NOMO-1 treated with DMSO at 0.1 percent for 48 hours (cell line): ENCODE data around the gene AREL1.

Source experiments
- DNase-seq: peaks from one replicate; lab custom pipeline; 2025; ENCODE audit not compliant: unreplicated experiment; lab: John Stamatoyannopoulos, UW

The AREL1 gene

DNA sequence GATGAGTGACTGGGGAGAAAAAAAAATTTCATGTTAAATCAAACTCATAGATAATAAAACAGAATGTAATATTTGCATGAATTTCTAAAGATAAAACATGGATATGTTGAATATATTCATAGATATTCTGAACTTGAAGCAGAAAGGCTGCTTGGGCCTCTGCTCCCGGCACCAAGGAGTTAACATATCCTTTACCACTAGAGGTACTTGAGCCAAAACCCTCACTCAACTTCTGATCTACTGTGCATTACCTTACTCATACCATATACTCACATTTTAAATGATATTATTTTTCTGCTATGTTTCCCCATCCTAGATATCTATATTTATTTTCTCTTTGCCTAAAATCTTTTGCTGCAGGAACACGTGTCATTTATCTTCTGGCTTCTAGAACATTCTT lies 14.9 kb downstream of the AREL1 start:
- DNase-seq, result no peak

DNA sequence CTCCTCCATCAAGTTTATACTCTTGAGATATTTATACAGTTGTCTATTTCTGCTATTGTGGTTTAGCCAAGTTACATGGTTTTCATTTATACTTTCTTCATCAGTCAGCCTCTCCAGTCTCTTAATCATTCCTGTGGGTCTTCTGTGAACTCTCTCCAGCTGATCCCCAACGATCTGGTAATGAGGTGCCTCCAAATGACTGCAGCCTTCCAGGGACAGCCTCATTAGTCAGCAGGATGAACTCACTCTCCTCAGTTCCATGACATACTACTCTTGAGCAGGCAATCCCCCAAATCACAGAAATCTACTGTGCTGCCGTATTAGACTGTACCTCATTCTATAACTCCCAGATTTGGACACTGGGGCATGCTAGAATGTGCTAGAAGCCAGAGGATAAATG lies 15.3 kb downstream of the AREL1 start:
- DNase-seq, result no peak

DNA sequence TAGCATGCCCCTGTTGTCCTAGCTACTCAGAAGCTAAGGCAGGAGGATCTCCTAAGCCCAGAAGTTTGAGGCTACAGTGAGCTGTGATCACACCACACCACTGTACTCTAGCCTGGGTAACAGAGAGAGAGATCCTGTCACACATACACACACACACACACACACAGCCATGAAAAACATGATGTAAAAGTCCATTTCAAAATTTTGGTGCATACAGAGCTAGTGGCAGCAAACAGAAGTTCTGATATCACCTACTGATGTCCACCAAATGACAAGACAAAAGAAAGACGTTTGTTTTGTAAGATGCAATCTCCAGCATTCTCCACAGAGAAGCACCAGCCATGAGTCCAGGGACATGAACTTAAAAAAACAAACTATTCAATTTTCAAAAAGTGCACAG lies 15.9 kb downstream of the AREL1 start:
- DNase-seq, result no peak

DNA sequence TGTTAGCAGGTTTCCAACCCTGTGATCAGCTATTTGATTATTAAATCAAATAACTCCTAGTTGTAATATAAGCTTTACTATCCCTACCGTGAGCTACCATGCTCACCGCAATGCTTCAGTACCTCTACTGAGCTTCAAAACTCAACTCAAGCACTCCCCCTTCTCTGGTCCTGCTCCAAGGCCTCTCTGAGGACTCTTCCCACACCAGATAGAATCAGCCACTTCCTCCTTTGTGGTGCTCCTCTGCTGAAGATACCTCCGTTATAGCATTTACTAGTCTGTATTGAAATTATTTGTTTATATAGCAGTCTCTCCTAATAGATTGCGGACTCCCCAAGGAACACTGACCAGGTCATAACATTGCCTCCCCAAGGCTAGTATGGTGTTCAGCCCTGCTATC lies 17.5 kb downstream of the AREL1 start:
- no peak for DNase-seq

DNA sequence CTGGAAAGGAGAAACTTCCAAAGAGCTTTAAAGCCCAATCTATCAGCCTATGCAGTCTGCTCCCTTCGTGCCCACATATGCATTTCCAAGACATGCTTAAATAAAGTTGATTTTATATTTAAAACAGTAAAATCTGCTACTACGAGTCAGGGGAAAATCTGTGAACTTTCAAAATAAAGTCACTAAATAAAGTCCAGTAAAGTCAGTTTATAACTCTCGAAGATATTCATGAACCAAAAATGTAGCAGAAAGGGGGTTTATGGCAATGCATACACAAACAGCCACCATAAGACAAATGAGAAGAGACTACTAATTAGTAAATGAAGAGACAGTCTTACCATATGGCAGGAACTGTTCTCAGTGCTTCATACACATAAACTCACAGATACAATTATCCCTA lies 19.7 kb downstream of the AREL1 start:
- DNase-seq, result no peak

DNA sequence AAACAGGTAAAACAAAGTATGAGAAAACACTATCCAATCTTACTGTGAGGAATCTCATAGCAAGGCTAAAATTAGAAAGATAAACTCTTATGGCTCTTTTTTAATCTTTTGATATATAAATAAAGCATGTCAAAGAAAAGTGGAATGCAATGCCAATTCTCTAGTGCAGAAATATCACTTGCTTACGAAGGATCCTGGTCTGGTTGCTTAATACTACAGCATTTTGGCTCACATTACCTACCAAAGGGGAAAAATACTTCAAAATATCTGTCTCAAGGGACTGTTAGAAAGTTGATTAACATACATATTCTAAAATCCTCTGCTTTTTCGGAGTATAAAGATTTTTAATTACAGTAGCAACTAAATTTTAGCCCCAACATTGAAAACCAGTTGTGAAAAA lies 21.4 kb downstream of the AREL1 start:
- DNase-seq, result no peak

DNA sequence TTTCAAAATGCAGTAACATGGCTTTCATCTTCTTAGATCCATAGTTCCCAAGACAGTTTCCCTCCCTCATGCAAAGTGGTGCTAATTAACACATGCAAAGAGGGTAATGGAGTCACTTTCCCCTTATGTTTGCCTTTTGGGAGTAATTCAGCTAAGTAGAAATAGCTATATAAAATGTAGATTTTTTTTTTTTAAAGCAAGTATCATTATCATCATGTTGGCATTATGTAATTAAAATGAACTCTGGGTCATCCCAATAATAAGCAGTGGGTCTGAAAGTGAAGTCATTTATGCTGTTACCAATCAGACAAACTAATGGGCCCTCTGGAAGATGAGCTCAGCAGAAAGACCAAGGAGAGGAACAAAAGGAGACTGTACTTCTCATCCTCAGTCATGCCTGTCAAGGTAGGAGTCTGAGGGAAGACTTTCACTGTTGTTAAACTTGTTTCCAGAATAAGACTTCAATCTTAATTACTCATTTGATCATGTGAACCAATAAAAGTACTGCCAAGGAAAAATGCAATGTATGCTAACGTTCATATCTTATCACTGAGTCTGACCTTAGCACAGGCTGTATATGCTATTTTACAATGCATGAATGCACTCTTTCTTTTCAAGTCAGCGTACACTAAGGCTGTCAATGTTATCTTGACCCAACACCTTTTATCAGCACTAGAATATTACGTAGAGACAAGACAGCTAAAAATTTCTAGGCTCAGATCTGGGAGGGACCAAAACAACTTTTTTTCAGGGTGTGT lies 26.8 kb downstream of the AREL1 start:
- no peak for DNase-seq

DNA sequence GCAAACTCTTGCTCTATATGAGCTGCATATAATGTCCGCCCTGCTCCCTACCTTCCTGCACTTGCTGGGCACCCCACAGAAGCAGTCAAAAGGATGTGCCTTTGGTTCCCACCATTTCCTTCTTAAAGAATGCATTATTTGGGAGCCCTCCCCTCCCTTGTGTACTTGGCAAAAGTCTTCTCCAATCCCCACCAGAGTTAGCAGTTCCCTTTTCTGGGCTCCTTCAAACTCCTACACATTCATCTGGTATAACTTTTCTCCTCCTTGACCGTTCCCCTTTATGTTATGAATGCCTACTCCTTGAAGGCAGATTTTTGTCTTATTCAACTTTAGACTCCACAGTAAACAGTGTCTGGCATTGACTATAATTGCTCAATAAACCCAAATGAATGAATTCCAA lies 27.8 kb downstream of the AREL1 start:
- peak; percentile 26 for DNase-seq

DNA sequence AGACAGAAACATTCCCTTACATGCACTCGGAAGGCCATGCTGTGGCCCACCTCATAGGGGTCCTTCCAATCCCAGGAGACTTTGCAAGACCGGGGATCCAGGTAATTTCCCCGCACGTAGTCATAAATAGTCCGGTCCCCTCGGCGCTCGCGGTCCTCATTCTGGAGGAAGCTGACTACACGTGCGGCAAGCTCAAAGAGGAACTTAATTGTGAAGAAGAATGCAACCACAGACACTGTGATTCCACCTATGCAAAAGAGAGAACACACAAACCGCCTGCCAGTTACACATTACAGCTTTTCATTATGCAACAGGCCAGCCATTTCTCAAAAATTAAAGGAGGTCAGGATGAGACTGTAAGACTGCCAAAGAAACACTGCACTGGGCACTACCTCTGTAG lies 28.4 kb downstream of the AREL1 start:
- DNase-seq, result peak; percentile 89

DNA sequence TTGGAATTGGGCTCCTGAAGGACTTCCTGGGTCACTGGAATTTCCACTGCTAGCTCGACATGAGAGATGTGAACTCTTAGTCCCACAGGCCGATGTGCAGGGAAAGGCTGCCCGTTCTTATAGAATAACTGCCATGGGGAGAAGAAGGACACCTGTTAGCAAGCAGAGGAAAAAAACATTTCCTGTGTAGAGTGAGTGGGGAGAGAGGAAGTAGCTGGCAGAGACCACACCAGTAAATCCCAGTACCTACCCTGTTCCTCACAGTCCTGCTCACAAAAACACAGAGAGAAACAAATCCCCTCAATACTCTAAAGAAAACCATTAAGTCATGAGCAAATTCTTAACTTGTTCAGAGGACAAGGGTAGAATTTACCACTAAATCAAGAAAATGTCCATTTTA lies 29.5 kb downstream of the AREL1 start:
- DNase-seq, result no peak

DNA sequence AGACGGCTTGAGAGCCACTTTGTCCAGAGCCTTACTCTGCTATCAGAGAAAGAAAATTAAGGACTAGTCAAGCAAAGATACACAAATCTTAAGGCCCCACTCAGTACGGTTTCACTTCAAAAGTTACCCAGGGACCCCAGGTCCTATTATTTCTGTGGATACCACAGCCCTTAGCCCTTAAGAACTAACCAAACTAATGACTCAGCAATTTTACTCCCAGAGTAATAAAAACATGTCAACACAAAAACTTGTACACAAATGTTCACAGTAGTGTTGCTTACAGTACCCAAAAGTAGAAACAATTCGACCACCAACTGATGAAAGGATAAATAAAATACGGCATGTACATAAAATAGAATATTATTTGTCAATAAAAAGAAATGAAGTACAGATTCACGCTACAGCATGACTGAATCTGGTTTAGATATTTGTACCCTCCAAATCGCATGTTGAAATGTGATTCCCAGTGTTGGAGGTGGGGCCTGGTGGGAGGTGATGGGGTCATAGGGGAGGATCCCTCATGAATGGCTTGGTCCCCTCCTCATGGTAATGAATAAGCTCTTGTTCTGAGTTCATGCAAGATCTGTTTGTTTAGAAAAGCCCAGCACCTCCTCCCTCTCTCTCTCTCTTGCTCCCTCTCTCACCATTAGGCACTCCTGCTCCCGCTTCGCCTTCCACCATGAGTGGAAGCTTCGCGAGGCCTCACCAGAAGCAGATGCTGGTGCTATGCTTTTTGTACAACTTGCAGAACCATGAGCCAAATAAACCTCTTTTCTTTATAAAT lies 30.5 kb downstream of the AREL1 start:
- DNase-seq, result no peak

DNA sequence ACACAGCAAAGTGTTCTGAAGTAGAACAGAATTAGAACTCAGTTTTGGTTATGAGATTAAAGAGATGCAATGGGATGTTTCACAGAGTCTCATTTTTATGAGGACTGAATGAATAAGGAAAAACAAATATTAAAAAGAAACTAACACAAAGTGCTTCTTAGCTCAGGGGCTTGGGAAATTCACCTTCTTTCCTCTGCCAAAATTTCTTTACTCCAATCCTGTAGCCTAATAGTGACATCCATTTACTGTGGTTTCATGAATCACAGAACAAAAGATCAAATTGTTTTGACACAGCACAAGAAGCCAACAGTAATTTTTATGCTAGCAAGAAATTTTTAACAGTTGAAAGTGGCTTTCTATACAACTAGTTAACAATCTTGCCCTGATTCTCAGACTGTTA lies 37.7 kb downstream of the AREL1 start:
- DNase-seq, result no peak

DNA sequence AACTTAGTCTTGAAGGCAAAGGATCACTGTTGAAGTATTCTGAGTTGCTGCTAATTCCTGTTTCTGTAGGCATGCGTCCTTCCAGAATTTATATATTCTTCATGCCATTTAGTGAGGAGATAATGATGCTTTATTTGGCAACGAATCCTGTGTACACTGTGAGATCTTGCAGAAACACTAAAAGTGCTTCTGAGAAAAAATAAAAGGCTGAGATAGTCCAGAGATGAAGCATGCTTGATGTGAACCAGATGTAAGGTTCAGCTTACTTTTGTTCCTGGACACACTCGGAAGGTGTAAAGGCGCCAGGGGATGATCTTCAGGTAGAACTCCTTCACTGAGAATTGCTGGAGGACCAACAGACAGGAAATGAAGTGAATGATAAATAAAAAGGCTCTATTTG lies 39.1 kb downstream of the AREL1 start:
- no peak for DNase-seq

DNA sequence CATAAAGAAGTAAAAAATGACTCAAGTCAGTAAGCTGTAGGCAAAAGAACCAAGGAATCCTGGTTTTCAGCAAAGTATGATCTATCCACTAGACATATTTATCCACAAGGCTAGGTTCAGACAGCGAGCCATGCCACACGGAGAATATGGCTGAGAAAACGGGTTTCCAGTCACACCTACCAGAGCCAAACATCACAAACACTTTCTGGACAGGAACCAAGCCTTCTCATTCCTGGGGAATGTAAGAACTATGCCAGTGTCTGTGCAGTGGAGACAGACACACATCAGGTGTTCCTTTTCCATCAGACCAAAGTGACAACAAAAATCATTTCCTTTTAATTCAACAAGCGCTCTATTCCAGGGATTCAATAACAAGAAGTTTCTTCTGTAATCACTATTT lies 41.1 kb downstream of the AREL1 start:
- no peak for DNase-seq

DNA sequence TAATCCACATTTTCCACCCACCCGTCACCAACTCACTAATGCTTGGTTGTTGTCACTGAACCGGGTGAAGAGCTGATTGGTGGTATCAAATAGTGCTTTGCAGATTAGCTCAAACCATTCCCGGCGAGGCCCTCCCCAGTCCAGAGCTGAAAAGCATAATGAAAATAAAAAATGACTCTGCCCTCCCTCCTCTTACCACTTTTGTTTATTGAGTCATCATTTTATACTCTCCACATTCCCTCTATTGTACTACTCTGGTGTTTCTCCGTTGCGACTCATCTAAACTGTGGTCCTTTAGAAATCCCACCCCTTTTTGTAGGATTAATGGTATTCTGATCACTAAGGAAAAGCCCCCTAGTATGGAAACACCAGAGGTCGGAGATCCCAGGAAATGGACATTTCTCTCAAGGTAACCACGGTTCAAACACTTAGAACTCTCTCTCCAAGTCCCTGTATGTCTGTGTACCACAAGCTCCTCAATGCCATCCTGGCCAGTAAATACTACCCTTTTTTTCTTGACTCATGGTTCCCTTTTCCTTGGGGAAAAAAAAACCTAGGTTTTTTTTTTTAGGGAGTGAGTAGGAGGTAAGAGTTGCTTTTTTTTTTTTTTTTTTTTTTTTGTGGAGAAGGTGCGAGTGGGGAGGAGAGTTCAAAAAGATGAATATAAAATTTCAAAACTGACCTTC lies 42.0 kb downstream of the AREL1 start:
- no peak for DNase-seq

DNA sequence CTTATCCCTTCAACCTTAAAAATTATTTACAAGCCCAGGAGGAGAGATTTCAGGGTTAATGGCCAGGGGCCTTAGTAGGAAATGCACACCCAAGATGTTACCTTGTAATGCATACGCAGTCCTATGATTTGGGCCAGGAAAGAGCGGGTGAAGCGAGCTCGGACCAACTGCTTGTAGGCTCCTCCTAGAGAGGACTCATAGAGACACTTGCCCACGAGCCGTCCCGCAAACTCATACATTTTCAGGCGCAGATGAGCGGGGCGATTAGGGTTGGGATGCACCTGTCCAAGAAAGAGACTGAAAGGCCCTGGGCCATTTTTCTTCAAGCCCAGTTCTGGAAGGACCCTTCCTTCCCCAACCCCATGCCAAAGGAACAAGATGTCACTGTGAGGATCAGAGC lies 43.0 kb downstream of the AREL1 start:
- no peak for DNase-seq

DNA sequence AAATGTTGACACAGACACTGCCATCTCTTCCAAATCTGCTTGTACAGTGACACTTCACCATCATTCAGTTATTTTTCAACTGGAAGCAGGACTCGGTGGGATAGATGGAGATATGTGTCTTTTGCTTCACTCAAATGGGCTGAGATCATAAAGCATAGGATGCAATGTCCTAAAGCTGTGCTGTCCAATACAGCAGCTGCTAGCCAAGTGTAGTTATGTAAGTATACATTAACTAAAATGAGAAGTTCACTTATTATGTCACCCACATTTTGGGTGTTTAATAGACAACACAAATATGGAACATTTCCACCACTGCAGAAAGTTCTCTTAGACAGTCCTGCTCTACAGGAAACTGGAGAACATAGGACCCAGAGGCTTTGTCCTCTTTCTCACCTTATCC lies 43.6 kb downstream of the AREL1 start:
- DNase-seq, result no peak

DNA sequence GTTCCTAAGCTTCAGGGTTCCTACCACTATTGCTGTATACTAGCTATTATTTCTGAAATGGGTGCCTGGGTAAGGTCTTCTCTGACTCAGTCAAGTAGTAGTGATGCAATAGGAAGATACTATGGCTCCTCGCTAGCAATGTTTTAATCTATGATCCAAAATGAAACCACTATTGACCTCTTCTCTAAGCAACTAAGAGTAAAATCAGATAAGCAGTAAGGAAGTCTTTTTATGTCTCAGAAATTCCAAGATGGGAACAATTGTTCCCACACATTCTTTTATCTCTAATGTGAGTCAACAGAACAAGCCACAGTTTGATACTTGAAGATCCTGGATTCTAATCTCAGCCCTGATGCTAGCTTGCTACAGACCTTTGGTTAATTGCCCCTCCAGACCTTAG lies 45.1 kb downstream of the AREL1 start:
- no peak for DNase-seq

DNA sequence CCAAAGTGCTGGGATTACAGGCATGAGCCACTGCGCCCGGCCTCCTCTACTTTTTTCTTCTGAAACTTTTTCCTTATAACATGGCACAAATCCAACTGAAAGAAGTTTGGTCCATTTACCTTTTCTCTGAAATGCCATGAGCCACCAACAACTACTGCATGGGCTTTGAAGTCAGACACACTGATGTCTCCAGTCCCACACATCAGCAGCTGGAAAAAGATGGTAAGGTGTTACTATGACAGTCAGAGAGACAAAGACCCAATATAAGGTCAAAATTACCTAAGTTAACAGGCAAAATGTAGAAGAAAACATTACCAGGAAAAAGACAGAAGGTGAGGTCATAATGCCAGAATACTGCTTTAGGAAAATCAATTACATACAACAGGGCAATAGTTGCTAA lies 48.2 kb downstream of the AREL1 start:
- DNase-seq, result no peak

DNA sequence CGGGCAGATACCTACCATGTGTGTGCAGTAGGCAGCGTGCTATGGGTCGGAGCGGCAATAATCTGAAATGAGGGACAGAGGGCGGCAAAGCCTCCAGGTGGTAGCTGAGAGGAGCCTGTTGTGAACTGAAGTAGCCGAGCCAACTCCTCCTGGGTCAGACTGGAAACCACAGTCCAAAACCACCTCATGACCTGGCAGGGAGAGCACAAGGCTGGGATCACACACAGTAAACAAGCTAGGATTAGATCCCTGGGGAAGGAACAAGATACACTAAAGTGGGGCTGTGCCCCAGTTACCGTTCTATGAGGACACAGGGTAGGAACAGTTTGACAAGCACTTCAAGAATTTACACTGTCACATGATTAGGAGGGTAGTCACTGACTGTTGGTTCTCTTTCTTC lies 49.0 kb downstream of the AREL1 start:
- no peak for DNase-seq

DNA sequence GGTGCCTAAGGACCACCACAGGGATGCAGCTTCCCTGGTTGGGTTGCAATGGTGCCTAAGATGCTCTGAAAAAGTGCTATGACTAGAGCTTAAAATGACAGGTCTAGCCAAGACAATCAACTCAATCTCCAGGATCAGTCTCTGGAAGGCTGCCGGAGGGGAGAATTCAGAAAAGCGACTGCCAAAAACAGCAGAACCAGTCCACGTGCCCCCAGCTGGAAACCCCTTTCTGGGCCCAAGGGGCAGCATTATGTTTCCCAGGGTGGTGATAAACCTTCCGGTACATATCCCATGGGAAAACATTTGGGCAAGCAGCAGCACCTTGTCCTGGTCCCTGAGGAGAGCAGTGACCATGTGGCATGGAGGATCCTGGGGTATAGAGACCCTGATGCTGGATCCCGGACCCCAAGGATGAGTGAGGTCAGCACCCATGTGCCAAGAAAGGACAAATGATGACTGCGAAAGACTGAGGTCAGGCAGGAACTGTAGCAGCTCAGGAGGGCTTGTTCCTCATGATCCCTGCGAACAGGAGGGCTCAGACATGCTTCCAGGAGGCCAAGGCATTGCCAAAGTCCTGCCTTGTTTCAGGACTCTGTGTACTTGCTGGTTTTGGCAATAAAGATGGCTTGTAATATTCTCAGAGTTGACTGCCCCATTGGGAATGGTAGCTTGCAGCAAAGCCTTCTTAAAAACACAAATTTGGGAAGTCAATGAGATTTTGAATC lies 51.0 kb downstream of the AREL1 start:
- no peak for DNase-seq

DNA sequence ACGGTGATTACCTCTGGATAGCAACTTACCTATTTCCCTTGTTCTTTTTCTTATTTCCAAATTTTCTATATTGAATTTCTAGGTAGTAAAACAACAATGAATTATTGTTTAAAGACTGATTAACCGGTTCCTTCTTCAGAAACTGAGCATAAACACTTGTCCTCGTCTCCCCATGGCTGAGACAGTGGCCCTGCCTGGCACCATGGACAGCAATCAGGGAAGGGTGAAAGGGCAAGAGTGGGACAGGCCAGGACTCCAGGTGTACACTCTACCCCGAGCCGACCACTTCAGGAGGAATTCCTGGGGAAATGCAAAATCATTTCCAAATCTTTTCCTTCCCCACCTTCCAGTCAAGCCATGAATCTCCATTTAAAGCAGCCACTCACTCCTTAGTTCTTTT lies 52.0 kb downstream of the AREL1 start:
- DNase-seq, result no peak
